Left colon (tissue), 2 donors: ENCODE data around the gene SLC22A15. TPM values are rescaled to one million over a fixed set of nuclear protein-coding genes. Genes with fewer than 3 reads are reported as not detected.
"Not testable (repeated sequence)": the region's sequence is repeated elsewhere in the genome, so short reads cannot be mapped to it uniquely, and the experiment has no call there.

ENCODE experiments used
- ATAC-seq: fragments of 200-7000 bp; cut with Tn5 transposase; one replicate; pipeline ENCODE4 v1.9.1; 2020; ENCODE audit warnings: mild to moderate bottlenecking, moderate library complexity
- DNase-seq, 2 donors: peaks; one replicate each; pipeline ENCODE4 v3.0.0-alpha.2; 2020
- intact Hi-C, 2 donors: fragments of 100-400 bp; cut with DNase I in 1 of 2; cut with micrococcal nuclease in 1 of 2; formaldehyde crosslinking; loops; one replicate each; pipeline versions ENCODE4 v1.11.2 to v1.14.0; 2022; cut with DNase I, micrococcal nuclease
- total RNA-seq, 2 donors: library from RNA; stranded (reverse); fragmentation: NEBNext Ultra II Directional; extraction: Animal tissue kit (Norgen Biotek cat#: 25700); gene quantifications; one replicate each; pipeline ENCODE4 v1.2.1, GENCODE V29; 2021
- donor health status: DM: no; HTN: no; CAD: no.
- donor health status: DM: yes; HTN: yes; CAD: no.

SLC22A15 gene
- total RNA-seq, 2 donors from 2014 or later: 1.9 to 4.8 TPM

- intact Hi-C loops: loop anchor here in 1 of 2 donors (2.0 kb wide), 1 partner anchor 172 kb away; no protein-coding TSS in a partner anchor
- ATAC-seq (no peak), DNase-seq (no peak)
These were observed 2.1 kb downstream of the SLC22A15 start for GRCh38 chr1:115978292-115978941.

- ATAC-seq: no peak
- intact Hi-C loops: no loop called here
- DNase-seq: no peak
These were observed 3.8 kb downstream of the SLC22A15 start for GRCh38 chr1:115980156-115980555.

GRCh38 chr1:115980998-115981993, 5.0 kb downstream of the SLC22A15 start:
- DNase-seq: peak in 1 of 2 donors; percentile 19

GRCh38 chr1:115982400-115982799, 6.1 kb downstream of the SLC22A15 start:
- intact Hi-C loops: no loop called here
- no peak for ATAC-seq
- DNase-seq: no peak

More at GRCh38 chr1:115980998-115981993, 5.0 kb downstream of the SLC22A15 start:
- intact Hi-C loops: no loop called here
- peak; percentile 54 for ATAC-seq

GRCh38 chr1:115983584-115983983, 7.3 kb downstream of the SLC22A15 start:
- intact Hi-C loops: no loop called here
- DNase-seq: no peak
- ATAC-seq: no peak

- ATAC-seq: no peak
- intact Hi-C loops: no loop called here
These were observed 11.3 kb downstream of the SLC22A15 start for GRCh38 chr1:115987623-115988022.

GRCh38 chr1:115988953-115989352, 12.6 kb downstream of the SLC22A15 start:
- intact Hi-C loops: no loop called here
- no peak for ATAC-seq
- DNase-seq: no peak

More at GRCh38 chr1:115987623-115988022, 11.3 kb downstream of the SLC22A15 start:
- DNase-seq: no peak

GRCh38 chr1:115989699-115990098, 13.4 kb downstream of the SLC22A15 start:
- ATAC-seq (no peak), DNase-seq (no peak)
- intact Hi-C loops: no loop called here

GRCh38 chr1:115991909-115992308, 15.6 kb downstream of the SLC22A15 start:
- no peak for ATAC-seq
- intact Hi-C loops: no loop called here

GRCh38 chr1:115997921-115998320, 21.6 kb downstream of the SLC22A15 start:
- intact Hi-C loops, DNase-seq, ATAC-seq: not testable (repeated sequence)

More at GRCh38 chr1:115991909-115992308, 15.6 kb downstream of the SLC22A15 start:
- DNase-seq: no peak

GRCh38 chr1:116001739-116002487, 25.6 kb downstream of the SLC22A15 start:
- ATAC-seq (no peak), DNase-seq (no peak)
- intact Hi-C loops: no loop called here

- ATAC-seq (no peak), DNase-seq (no peak)
- intact Hi-C loops: no loop called here
These were observed 26.6 kb downstream of the SLC22A15 start for GRCh38 chr1:116002781-116003420.

- DNase-seq: no peak
- no peak for ATAC-seq
- intact Hi-C loops: no loop called here
These were observed 27.5 kb downstream of the SLC22A15 start for GRCh38 chr1:116003823-116004222.

GRCh38 chr1:116006486-116006964, 30.2 kb downstream of the SLC22A15 start:
- intact Hi-C loops: no loop called here
- DNase-seq: no peak
- ATAC-seq: peak; percentile 14

- ATAC-seq (no peak), DNase-seq (no peak)
- intact Hi-C loops: no loop called here
These were observed 32.5 kb downstream of the SLC22A15 start for GRCh38 chr1:116008656-116009390.

GRCh38 chr1:116012716-116013115, 36.4 kb downstream of the SLC22A15 start:
- intact Hi-C loops: no loop called here
- DNase-seq (no peak), ATAC-seq (no peak)

- ATAC-seq (no peak), DNase-seq (no peak)
- intact Hi-C loops: no loop called here
These were observed 39.4 kb downstream of the SLC22A15 start for GRCh38 chr1:116015679-116016078.

GRCh38 chr1:116018007-116018406, 41.7 kb downstream of the SLC22A15 start:
- DNase-seq (no peak), ATAC-seq (no peak)
- intact Hi-C loops: no loop called here
